SK-N-SH treated with all-trans-retinoic acid at 6 μM for 48 hours (cell line): Measurements from ENCODE around the gene LMF2.

Source experiments
- ATAC-seq: fragments of 200-7000 bp; cut with Tn5 transposase; 3 replicates; pipeline ENCODE4 v1.9.1; 2020; ENCODE audit warnings: mild to moderate bottlenecking, moderate library complexity
- ARNTL ChIP-seq: fragments of 450-650 bp; formaldehyde crosslinking; IDR thresholded peaks from 2 replicates; pipeline ENCODE4 v1.5.0; 2020; ENCODE audit warnings: low read depth, mild to moderate bottlenecking, moderate library complexity, borderline replicate concordance
- BACH2 ChIP-seq: fragments of 250-450 bp; sonication (Bioruptor Pico); IDR thresholded peaks from 2 replicates; pipeline ENCODE4 v1.9.0; 2021; ENCODE audit warnings: mild to moderate bottlenecking, borderline replicate concordance
- CSDC2 ChIP-seq: fragments of 250-450 bp; sonication (Bioruptor Pico); IDR thresholded peaks from 2 replicates; pipeline ENCODE4 v1.5.0; 2020; ENCODE audit warnings: mild to moderate bottlenecking, moderate library complexity
- CSRNP3 ChIP-seq: fragments of 250-450 bp; sonication (Bioruptor Pico); IDR thresholded peaks from 2 replicates; pipeline ENCODE4 v1.5.1; 2021; ENCODE audit warnings: mild to moderate bottlenecking, moderate library complexity
- ESRRG ChIP-seq: fragments of 250-450 bp; sonication (Bioruptor Pico); IDR thresholded peaks from 2 replicates; pipeline ENCODE4 v1.6.1; 2021; ENCODE audit warnings: mild to moderate bottlenecking
- GLIS3 ChIP-seq: fragments of 250-450 bp; sonication (Bioruptor Pico); IDR thresholded peaks from 2 replicates; pipeline ENCODE4 v1.5.0; 2020; ENCODE audit warnings: mild to moderate bottlenecking, moderate library complexity
- ISL1 ChIP-seq: fragments of 250-450 bp; sonication (Bioruptor Pico); IDR thresholded peaks from 2 replicates; pipeline ENCODE4 v2.1.2; 2022; ENCODE audit warnings: mild to moderate bottlenecking, moderate library complexity
- OSR1 ChIP-seq: fragments of 250-450 bp; sonication (Bioruptor Pico); IDR thresholded peaks from 2 replicates; pipeline ENCODE4 v1.8.0; 2022; ENCODE audit warnings: moderate library complexity, mild to moderate bottlenecking, inconsistent platforms
- POU6F1 ChIP-seq: fragments of 250-450 bp; sonication (Bioruptor Pico); IDR thresholded peaks from 2 replicates; pipeline ENCODE4 v1.8.0; 2021; ENCODE audit warnings: low read depth, mild to moderate bottlenecking, moderate library complexity, borderline replicate concordance
- PPARA ChIP-seq: fragments of 250-450 bp; sonication (Bioruptor Pico); IDR thresholded peaks from 2 replicates; pipeline ENCODE4 v1.5.0; 2020; ENCODE audit warnings: mild to moderate bottlenecking, borderline replicate concordance
- RARB ChIP-seq: fragments of 250-450 bp; sonication (Bioruptor Pico); IDR thresholded peaks from 2 replicates; pipeline ENCODE4 v1.8.0; 2021; ENCODE audit warnings: mild to moderate bottlenecking, moderate library complexity
- SNAI2 ChIP-seq: fragments of 250-450 bp; sonication (Bioruptor Pico); IDR thresholded peaks from 2 replicates; pipeline ENCODE4 v1.5.0; 2020; ENCODE audit warnings: mild to moderate bottlenecking, moderate library complexity
- TCF4 ChIP-seq: fragments of 250-450 bp; sonication (Bioruptor Pico); IDR thresholded peaks from 2 replicates; pipeline ENCODE4 v1.8.0; 2021; ENCODE audit warnings: mild to moderate bottlenecking, moderate library complexity, borderline replicate concordance
- TOX ChIP-seq: fragments of 250-450 bp; sonication (Bioruptor Pico); IDR thresholded peaks from 2 replicates; pipeline ENCODE4 v1.8.0; 2021; ENCODE audit warnings: mild to moderate bottlenecking, moderate library complexity, borderline replicate concordance
- TSHZ2 ChIP-seq: fragments of 250-450 bp; sonication (Bioruptor Pico); IDR thresholded peaks from 2 replicates; pipeline ENCODE4 v1.5.0; 2020; ENCODE audit warnings: mild to moderate bottlenecking, moderate library complexity
- ZC3H10 ChIP-seq: fragments of 250-450 bp; sonication (Bioruptor Pico); IDR thresholded peaks from 2 replicates; pipeline ENCODE4 v1.5.1; 2021; ENCODE audit warnings: mild to moderate bottlenecking, moderate library complexity
- ZFP3 ChIP-seq: fragments of 250-450 bp; sonication (Bioruptor Pico); IDR thresholded peaks from 2 replicates; pipeline ENCODE4 v1.5.0; 2020; ENCODE audit warnings: mild to moderate bottlenecking, moderate library complexity
- ZFP30 ChIP-seq: fragments of 450-650 bp; formaldehyde crosslinking; IDR thresholded peaks from 2 replicates; pipeline ENCODE4 v1.5.0; 2022; ENCODE audit warnings: mild to moderate bottlenecking, moderate library complexity
- ZNF565 ChIP-seq: fragments of 450-650 bp; formaldehyde crosslinking; conservative IDR thresholded peaks from 2 replicates; pipeline ENCODE4 v1.5.0; 2020; ENCODE audit warnings: low read depth, mild to moderate bottlenecking, moderate library complexity
- ZNF70 ChIP-seq: fragments of 450-650 bp; formaldehyde crosslinking; IDR thresholded peaks from 2 replicates; pipeline ENCODE4 v1.5.0; 2020; ENCODE audit warnings: mild to moderate bottlenecking, moderate library complexity
- ZNF8 ChIP-seq: fragments of 450-650 bp; formaldehyde crosslinking; IDR thresholded peaks from 2 replicates; pipeline ENCODE4 v1.5.0; 2020; ENCODE audit warnings: mild to moderate bottlenecking, moderate library complexity
- TF ChIP-seq, protein P1 (sequence below): fragments of 250-450 bp; sonication (Bioruptor Pico); IDR thresholded peaks from 2 replicates; pipeline ENCODE4 v1.5.1; 2020; ENCODE audit warnings: low read depth, mild to moderate bottlenecking, moderate library complexity

LMF2 gene

DNA sequence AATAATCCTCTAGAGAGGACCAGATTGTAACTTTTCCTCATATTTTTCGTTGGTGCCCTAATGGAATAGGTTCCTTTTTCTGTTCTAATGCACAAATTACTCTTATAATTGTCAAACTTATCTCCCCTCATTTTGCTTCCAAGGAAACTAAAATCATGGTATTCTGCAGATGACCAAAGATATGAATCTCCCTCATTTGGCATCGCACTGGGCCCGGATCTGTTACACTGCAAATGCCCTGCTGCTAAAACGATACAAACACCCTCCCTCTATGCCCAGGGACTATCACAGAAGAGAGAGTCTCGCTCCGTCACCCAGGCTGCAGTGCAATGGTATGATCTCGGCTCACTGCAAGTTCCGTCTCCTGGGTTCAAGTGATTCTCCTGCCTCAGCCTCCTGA is 45.8 kb upstream of the LMF2 start:
- TF ChIP-seq ZNF8 (CRISPR knock-in tag) (no peak), ESRRG (CRISPR knock-in tag) (no peak), ZNF70 (CRISPR knock-in tag) (peak; percentile 49; the same call in 1 of the 2 replicates), ZFP30 (CRISPR knock-in tag) (no peak)
- no peak for ATAC-seq

- ATAC-seq: no peak
- TF ChIP-seq ARNTL (no peak), ZC3H10 (CRISPR knock-in tag) (no peak), OSR1 (no peak), ZNF8 (CRISPR knock-in tag) (no peak), RARB (CRISPR knock-in tag) (no peak)
- TF ChIP-seq, protein P1, sequence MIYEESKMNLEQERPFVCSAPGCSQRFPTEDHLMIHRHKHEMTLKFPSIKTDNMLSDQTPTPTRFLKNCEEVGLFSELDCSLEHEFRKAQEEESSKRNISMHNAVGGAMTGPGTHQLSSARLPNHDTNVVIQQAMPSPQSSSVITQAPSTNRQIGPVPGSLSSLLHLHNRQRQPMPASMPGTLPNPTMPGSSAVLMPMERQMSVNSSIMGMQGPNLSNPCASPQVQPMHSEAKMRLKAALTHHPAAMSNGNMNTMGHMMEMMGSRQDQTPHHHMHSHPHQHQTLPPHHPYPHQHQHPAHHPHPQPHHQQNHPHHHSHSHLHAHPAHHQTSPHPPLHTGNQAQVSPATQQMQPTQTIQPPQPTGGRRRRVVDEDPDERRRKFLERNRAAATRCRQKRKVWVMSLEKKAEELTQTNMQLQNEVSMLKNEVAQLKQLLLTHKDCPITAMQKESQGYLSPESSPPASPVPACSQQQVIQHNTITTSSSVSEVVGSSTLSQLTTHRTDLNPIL: no peak
These were observed 43.8 kb upstream of the LMF2 start for GRCh38 chr22:50551160-50551752.

DNA sequence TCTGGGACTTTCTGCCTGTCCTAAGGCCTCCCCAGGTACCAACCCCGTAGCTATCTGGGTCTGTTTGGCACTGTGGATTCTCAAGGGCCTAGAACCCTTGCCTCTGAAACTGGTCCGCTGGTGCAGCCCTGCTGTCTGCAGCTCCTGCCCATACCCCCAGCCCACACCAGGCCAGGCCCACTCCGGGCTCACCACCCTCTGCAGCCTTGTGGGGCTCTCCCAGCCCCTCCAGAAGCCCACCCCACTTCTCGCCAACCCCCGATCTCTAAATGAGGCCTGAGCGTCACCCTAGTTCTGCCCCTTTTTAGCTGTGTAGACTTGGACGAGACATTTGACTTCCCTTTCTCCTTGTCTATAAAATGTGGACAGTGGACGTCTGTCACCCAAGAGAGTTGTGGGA is 42.9 kb upstream of the LMF2 start:
- ATAC-seq: no peak
- TF ChIP-seq ZNF70 (CRISPR knock-in tag) (no peak), BACH2 (no peak), ESRRG (CRISPR knock-in tag) (no peak), POU6F1 (no peak), CSDC2 (CRISPR knock-in tag) (no peak), ZFP30 (CRISPR knock-in tag) (no peak), TOX (CRISPR knock-in tag) (no peak), OSR1 (no peak), TSHZ2 (CRISPR knock-in tag) (no peak), TCF4 (no peak), PPARA (CRISPR knock-in tag) (no peak), ARNTL (no peak), ISL1 (CRISPR knock-in tag) (no peak), ZFP3 (CRISPR knock-in tag) (no peak), ZNF565 (CRISPR knock-in tag) (no peak), ZC3H10 (CRISPR knock-in tag) (no peak), SNAI2 (CRISPR knock-in tag) (no peak), CSRNP3 (CRISPR knock-in tag) (no peak), GLIS3 (no peak)
- TF ChIP-seq, protein P1: no peak
